GM19467 (cell line): ENCODE results near the gene SLC10A1.
"Not testable (repeated sequence)": the region's sequence is repeated elsewhere in the genome, so short reads cannot be mapped to it uniquely, and the experiment has no call there.

ENCODE experiments used
- ATAC-seq: cut with Tn5 transposase; IDR thresholded peaks from one replicate; pipeline ENCODE4 v1.9.1; 2021; ENCODE audit warnings: mild to moderate bottlenecking, moderate library complexity; ENCODE audit not compliant: unreplicated experiment

The SLC10A1 gene

GRCh38 chr14:69770559-69770958, 26.5 kb downstream of the SLC10A1 start:
- ATAC-seq: no peak

GRCh38 chr14:69769623-69770022, 27.4 kb downstream of the SLC10A1 start:
- no peak for ATAC-seq

- ATAC-seq: no peak
Measured at GRCh38 chr14:69768873-69769272, 28.2 kb downstream of the SLC10A1 start.

- peak; percentile 72 for ATAC-seq
Measured at GRCh38 chr14:69767369-69767999, 29.6 kb downstream of the SLC10A1 start.

- peak; percentile 78 for ATAC-seq
Measured at GRCh38 chr14:69766984-69767368, 30.1 kb downstream of the SLC10A1 start, which contains the start of gene SRSF5. TSS of gene SRSF5 (plus strand) at chr14:69767142. CDS start at chr14:69768157, 1,015 bp downstream.

- ATAC-seq: no peak
Measured at GRCh38 chr14:69763761-69764510, 33.1 kb downstream of the SLC10A1 start.

- no peak for ATAC-seq
Measured at GRCh38 chr14:69760810-69761209, 36.2 kb downstream of the SLC10A1 start.

GRCh38 chr14:69756298-69756697, 40.7 kb downstream of the SLC10A1 start:
- ATAC-seq: no peak

GRCh38 chr14:69755784-69756183, 41.3 kb downstream of the SLC10A1 start:
- ATAC-seq: no peak

- ATAC-seq: no peak
Measured at GRCh38 chr14:69755296-69755695, 41.7 kb downstream of the SLC10A1 start.

- ATAC-seq: no peak
Measured at GRCh38 chr14:69754487-69754886, 42.6 kb downstream of the SLC10A1 start.

GRCh38 chr14:69753860-69754259, 43.2 kb downstream of the SLC10A1 start:
- no peak for ATAC-seq

- ATAC-seq: no peak
Measured at GRCh38 chr14:69752773-69753172, 44.3 kb downstream of the SLC10A1 start.

GRCh38 chr14:69750495-69750894, 46.5 kb downstream of the SLC10A1 start:
- no peak for ATAC-seq

- no peak for ATAC-seq
Measured at GRCh38 chr14:69749956-69750355, 47.1 kb downstream of the SLC10A1 start.

- ATAC-seq: no peak
Measured at GRCh38 chr14:69741055-69741454, 56.0 kb downstream of the SLC10A1 start.

- ATAC-seq: not testable (repeated sequence)
Measured at GRCh38 chr14:69736405-69736804, 60.6 kb downstream of the SLC10A1 start.

- ATAC-seq: not testable (repeated sequence)
Measured at GRCh38 chr14:69731919-69732598, 65.0 kb downstream of the SLC10A1 start.

- ATAC-seq: no peak
Measured at GRCh38 chr14:69727860-69728259, 69.2 kb downstream of the SLC10A1 start.

GRCh38 chr14:69726761-69727511, 70.1 kb downstream of the SLC10A1 start:
- ATAC-seq: peak; percentile 69
